Endothelial cell of umbilical vein (primary cell): ENCODE data around the gene TPH2. TPM values are rescaled to one million over a fixed set of nuclear protein-coding genes. Genes with fewer than 3 reads are reported as not detected.

Source experiments
- BruUV-seq: library from RNA; stranded (reverse); fragments of 400-500 nt; replicated peaks from 2 replicates; lab custom pipeline; 2021; lab: Mats Ljungman, UMichigan
- CTCF ChIA-PET: fragments of 300-600, 350-600 bp; sonication (Branson Sonifier 250); formaldehyde crosslinking; loops from one replicate; lab custom pipeline; 2021; ENCODE audit warnings: antibody characterized with exemption, inconsistent platforms; lab: Charles Lee
- POLR2A ChIA-PET: fragments of 300-600, 350-600 bp; sonication (Branson Sonifier 250); formaldehyde crosslinking; loops from one replicate; lab custom pipeline; 2021; ENCODE audit warnings: antibody characterized with exemption, inconsistent platforms; lab: Charles Lee
- DNase-seq: peaks from one replicate; pipeline ENCODE4 v3.0.0-alpha.2; 2011; ENCODE audit warnings: low read depth, low spot score
- FAIRE-seq: peaks from 2 replicates; lab custom pipeline; 2011; peaks lifted over from hg19 to GRCh38; lab: Jason Lieb, UNC
- H2AFZ ChIP-seq: 2 replicates; pipeline ENCODE4 v1.6.0; 2012; ENCODE audit warnings: low read depth, low read length, control low read depth, inconsistent platforms
- H3K27ac ChIP-seq: 2 replicates; pipeline ENCODE4 v1.5.1; 2011; ENCODE audit warnings: low read depth, mild to moderate bottlenecking, control low read depth, low read length, moderate library complexity; ENCODE audit not compliant: insufficient read depth
- H3K27me3 ChIP-seq, 2 experiments: 2 replicates each; pipeline versions ENCODE4 v1.6.0 to v1.6.1; 2011; ENCODE audit warnings: low read length in 2 of 2, mixed read lengths in 1 of 2; ENCODE audit not compliant: control insufficient read depth in 2 of 2, insufficient read depth in 2 of 2
- H3K36me3 ChIP-seq, 2 experiments: 2 replicates in 1 of 2; 3 replicates in 1 of 2; pipeline ENCODE4 v1.5.1; 2011; ENCODE audit warnings: low read length in 2 of 2, mild to moderate bottlenecking in 1 of 2, moderate library complexity in 1 of 2; ENCODE audit not compliant: control insufficient read depth in 2 of 2, insufficient read depth in 2 of 2; ENCODE audit errors: extremely low read depth in 1 of 2
- H3K4me1 ChIP-seq: 3 replicates; pipeline ENCODE4 v1.5.1; 2011; ENCODE audit warnings: mild to moderate bottlenecking, low read length; ENCODE audit not compliant: control insufficient read depth, insufficient read depth; ENCODE audit errors: extremely low read depth
- H3K4me2 ChIP-seq: 2 replicates; pipeline ENCODE4 v1.6.1; 2011; ENCODE audit warnings: low read length, control low read depth, mixed read lengths; ENCODE audit not compliant: insufficient read depth
- H3K4me3 ChIP-seq, 3 experiments: fragments of 200-600 bp in 1 of 3; sonication (generic), shearing (Covaris generic) in 1 of 3; replicated peaks in 1 of 3; 2 replicates each; pipeline ENCODE4 v1.5.1; 2011 to 2016; ENCODE audit warnings: control low read depth in 3 of 3, low read length in 3 of 3, mild to moderate bottlenecking in 2 of 3, inconsistent platforms in 1 of 3, low read depth in 1 of 3, moderate library complexity in 1 of 3; ENCODE audit not compliant: insufficient read depth in 1 of 3
- H3K79me2 ChIP-seq: 2 replicates; pipeline ENCODE4 v1.6.0; 2012; ENCODE audit warnings: low read length, inconsistent platforms; ENCODE audit not compliant: control insufficient read depth, insufficient read depth
- H3K9ac ChIP-seq: replicated peaks from 2 replicates; pipeline ENCODE3; 2011; ENCODE audit warnings: low read length, control low read depth; ENCODE audit not compliant: insufficient read depth; ENCODE audit errors: extremely low read depth
- H3K9me1 ChIP-seq: replicated peaks from 3 replicates; pipeline ENCODE4 v1.6.0; 2011; ENCODE audit warnings: mild to moderate bottlenecking, low read length; ENCODE audit not compliant: control insufficient read depth, insufficient read depth; ENCODE audit errors: extremely low read depth
- H3K9me3 ChIP-seq: replicated peaks from 2 replicates; pipeline ENCODE4 v1.5.1; 2012; ENCODE audit warnings: low read length, inconsistent platforms; ENCODE audit not compliant: control insufficient read depth, insufficient read depth
- H4K20me1 ChIP-seq: replicated peaks from 2 replicates; pipeline ENCODE3; 2011; ENCODE audit warnings: mild to moderate bottlenecking, low read length; ENCODE audit not compliant: control insufficient read depth, insufficient read depth; ENCODE audit errors: extremely low read depth
- EZH2 ChIP-seq: IDR thresholded peaks from 2 replicates; pipeline ENCODE4 v1.6.1; 2012; ENCODE audit warnings: borderline replicate concordance, low read depth, mild to moderate bottlenecking, moderate library complexity, low read length, inconsistent platforms; ENCODE audit not compliant: severe bottlenecking
- FOS ChIP-seq: IDR thresholded peaks from 2 replicates; pipeline ENCODE4 v1.6.1; 2011; ENCODE audit warnings: mild to moderate bottlenecking, low read length, moderate library complexity, borderline replicate concordance; ENCODE audit not compliant: insufficient read depth
- GATA2 ChIP-seq: IDR thresholded peaks from 2 replicates; pipeline ENCODE4 v1.7.0; 2011; ENCODE audit warnings: low read depth, mild to moderate bottlenecking, moderate library complexity, mixed read lengths, low read length; ENCODE audit not compliant: insufficient read length, insufficient read depth
- JUN ChIP-seq: IDR thresholded peaks from 2 replicates; pipeline ENCODE4 v1.6.1; 2011; ENCODE audit warnings: borderline replicate concordance, low read depth; ENCODE audit not compliant: insufficient read length, insufficient read depth
- MYC ChIP-seq: IDR thresholded peaks from one replicate; pipeline ENCODE4 v1.6.1; 2011; ENCODE audit warnings: mild to moderate bottlenecking, low read depth, low read length
- POLR2A ChIP-seq: IDR thresholded peaks from 2 replicates; pipeline ENCODE4 v1.6.1; 2012; ENCODE audit warnings: low read depth, mild to moderate bottlenecking, control low read depth, low read length
- POLR2AphosphoS5 ChIP-seq: IDR thresholded peaks from 2 replicates; pipeline ENCODE4 v1.6.1; 2012; ENCODE audit warnings: low read depth, mild to moderate bottlenecking, control low read depth, low read length, moderate library complexity; ENCODE audit not compliant: insufficient read depth
- dilution Hi-C: fragments of 300-500 bp; cut with MboI; formaldehyde crosslinking; loops from one replicate; pipeline ENCODE4 v1.15.0; 2019; ENCODE audit warnings: low sequenced_read_pairs; ENCODE audit not compliant: extremely low pct_ligation_motif_present
- intact Hi-C: fragments of 100-400 bp; cut with micrococcal nuclease; formaldehyde crosslinking; loops from one replicate; pipeline ENCODE4 v1.10.0; 2022
- polyA plus RNA-seq, 4 experiments: library from polyadenylated mRNA; depleted of rRNA in 3 of 4; stranded (reverse) in 3 of 4; unstranded in 1 of 4; fragments of >200 nt; gene quantifications; 2 replicates each; pipeline versions ENCODE4 v1.2.1 to v1.2.3, GENCODE V29; 2011 to 2012; ENCODE audit warnings: missing spikeins in 1 of 4
- total RNA-seq: library from RNA; stranded (reverse); gene quantifications from 2 replicates; pipeline ENCODE4 v1.2.3, GENCODE V29; 2021
- TF ChIP-seq, protein P1 (sequence below), 2 donors: IDR thresholded peaks; 1 replicate in 1 of 2; 2 replicates in 1 of 2; pipeline ENCODE4 v1.5.1; 2011; ENCODE audit warnings: low read length in 2 of 2, mild to moderate bottlenecking in 2 of 2, moderate library complexity in 2 of 2, control low read depth in 1 of 2, inconsistent platforms in 1 of 2, low read depth in 1 of 2; ENCODE audit not compliant: insufficient read depth in 1 of 2; ENCODE audit errors: extremely low read depth in 1 of 2
- TF ChIP-seq, protein P2 (sequence below): IDR thresholded peaks from 2 replicates; pipeline ENCODE4 v1.6.1; 2011; ENCODE audit not compliant: insufficient read depth, insufficient read length

Gene TPH2
- total and polyA plus RNA-seq, 2 donors (not counting 3 experiments of a cell fraction or from before 2014, with no cell fraction given), result not detected

- Histone ChIP-seq H3K9me3 (no peaks in the 10 kb centered on the region), H4K20me1 (no peaks in the 10 kb centered on the region), H3K9ac (no peak overlapping the region), H2AFZ (no peak overlapping the region), H3K9me1 (no peaks in the 10 kb centered on the region), H3K4me2 (no peak overlapping the region), H3K4me3 (no peak overlapping the region), H3K36me3 (no peaks in the 10 kb centered on the region), H3K4me1 (no peaks in the 10 kb centered on the region), H3K27me3 (peaks cover 2 to 6% of the 10 kb centered on the region in 2 experiments), H3K79me2 (no peaks in the 10 kb centered on the region), H3K27ac (no peak overlapping the region)
- no TSS peak for BruUV-seq
- intact Hi-C loops (no loop called here), dilution Hi-C loops (no loop called here)
- ChIA-PET CTCF (interaction anchor here (3.3 kb wide), 1 partner anchor 160 kb away, joined by 27 read pairs; no protein-coding TSS in a partner anchor), POLR2A (no interaction called here)
- TF ChIP-seq FOS (no peak), GATA2 (no peak), POLR2A (no peak), EZH2 (no peak), MYC (no peak), JUN (no peak), POLR2AphosphoS5 (no peak)
- TF ChIP-seq, protein P1, sequence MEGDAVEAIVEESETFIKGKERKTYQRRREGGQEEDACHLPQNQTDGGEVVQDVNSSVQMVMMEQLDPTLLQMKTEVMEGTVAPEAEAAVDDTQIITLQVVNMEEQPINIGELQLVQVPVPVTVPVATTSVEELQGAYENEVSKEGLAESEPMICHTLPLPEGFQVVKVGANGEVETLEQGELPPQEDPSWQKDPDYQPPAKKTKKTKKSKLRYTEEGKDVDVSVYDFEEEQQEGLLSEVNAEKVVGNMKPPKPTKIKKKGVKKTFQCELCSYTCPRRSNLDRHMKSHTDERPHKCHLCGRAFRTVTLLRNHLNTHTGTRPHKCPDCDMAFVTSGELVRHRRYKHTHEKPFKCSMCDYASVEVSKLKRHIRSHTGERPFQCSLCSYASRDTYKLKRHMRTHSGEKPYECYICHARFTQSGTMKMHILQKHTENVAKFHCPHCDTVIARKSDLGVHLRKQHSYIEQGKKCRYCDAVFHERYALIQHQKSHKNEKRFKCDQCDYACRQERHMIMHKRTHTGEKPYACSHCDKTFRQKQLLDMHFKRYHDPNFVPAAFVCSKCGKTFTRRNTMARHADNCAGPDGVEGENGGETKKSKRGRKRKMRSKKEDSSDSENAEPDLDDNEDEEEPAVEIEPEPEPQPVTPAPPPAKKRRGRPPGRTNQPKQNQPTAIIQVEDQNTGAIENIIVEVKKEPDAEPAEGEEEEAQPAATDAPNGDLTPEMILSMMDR (IDR thresholded peaks at IDR 0.05; ENCODE audit: extremely low read depth in 1 of 2, insufficient read depth in 1 of 2, low read depth in 1 of 2, low read length in 2 of 2), result no peak
- TF ChIP-seq, protein P2, sequence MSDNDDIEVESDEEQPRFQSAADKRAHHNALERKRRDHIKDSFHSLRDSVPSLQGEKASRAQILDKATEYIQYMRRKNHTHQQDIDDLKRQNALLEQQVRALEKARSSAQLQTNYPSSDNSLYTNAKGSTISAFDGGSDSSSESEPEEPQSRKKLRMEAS, result no peak
- DNase-seq (no peak), FAIRE-seq (no peak)
These were observed 1.4 kb downstream of the TPH2 start for GRCh38 chr12:71940068-71940467.
